ENCODE data around the gene APOLD1. TPM values are rescaled to one million over a fixed set of nuclear protein-coding genes. Genes with fewer than 3 reads are reported as not detected.

APOLD1 gene
- total and polyA plus RNA-seq, 2 of the 8 experiments (the other 6 are each of a cell fraction or from before 2014, with no cell fraction given) = 0.12 to 0.71 TPM

- TF ChIP-seq CHD7 (IDR thresholded peaks at IDR 0.05; ENCODE audit: insufficient replicate concordance, low read length) = no peak
- TF ChIP-seq SIN3A (conservative IDR thresholded peaks at IDR 0.05 in 1 of 2, IDR thresholded peaks at IDR 0.05 in 1 of 2; ENCODE audit: low read depth in 1 of 2, low read length in 2 of 2) = no peak
- TF ChIP-seq EGR1 (IDR thresholded peaks at IDR 0.05; ENCODE audit: borderline replicate concordance, low read depth, low read length) = no peak
- TF ChIP-seq BACH1 (IDR thresholded peaks at IDR 0.05; ENCODE audit: low read length) = no peak
- TF ChIP-seq GTF2F1 (IDR thresholded peaks at IDR 0.05; ENCODE audit: borderline replicate concordance, low read depth, low read length) = no peak
- TF ChIP-seq MAFK (IDR thresholded peaks at IDR 0.05; ENCODE audit: low read depth, low read length) = no peak
- TF ChIP-seq JUND (IDR thresholded peaks at IDR 0.05; ENCODE audit: low read length) = no peak
- TF ChIP-seq JUN (IDR thresholded peaks at IDR 0.05; ENCODE audit: low read depth, low read length) = no peak
- TF ChIP-seq CTCF (IDR thresholded peaks at IDR 0.05; ENCODE audit: control extremely low read depth in 1 of 3, insufficient read depth in 1 of 3, low read depth in 1 of 3, low read length in 3 of 3) = no peak
- no peak for TF ChIP-seq TCF12 (IDR thresholded peaks at IDR 0.05; ENCODE audit: low read depth, low read length)
These were observed 15.2 kb upstream of the APOLD1 start (continued) for GRCh38 chr12:12770262-12770661.

All from H1 (cell line).